CD1c-positive myeloid dendritic cell (primary cell): ENCODE measurements around the gene VPS39.

Experiments
- DNase-seq: peaks from one replicate; pipeline ENCODE4 v3.0.0-alpha.2; 2016; ENCODE audit errors: extremely low spot score

The VPS39 gene

DNA sequence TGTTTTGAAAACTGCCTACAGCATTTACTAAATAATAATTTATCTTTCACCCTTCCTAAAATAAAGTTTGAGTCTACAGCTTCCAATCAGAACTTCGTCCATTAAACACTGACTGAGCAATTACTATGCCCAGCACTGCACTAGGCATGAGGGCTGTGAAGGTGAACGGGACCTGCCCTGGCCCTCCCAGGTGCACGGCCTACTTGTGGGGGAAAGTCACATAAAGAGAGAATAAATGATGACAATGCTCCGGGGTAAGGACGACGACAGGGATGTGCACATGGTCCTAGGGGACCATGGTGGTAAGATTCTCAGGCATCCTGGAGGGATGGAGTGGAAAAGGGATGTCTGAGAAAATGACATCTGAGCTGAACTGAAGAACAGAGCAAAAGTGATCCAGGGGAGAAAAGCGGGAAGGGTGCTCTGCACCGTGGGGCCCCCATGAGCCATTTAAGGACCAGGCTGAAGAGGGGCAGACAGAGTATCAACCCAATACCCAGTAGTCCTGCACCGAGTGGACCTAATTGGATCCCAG, 63.2 kb downstream of the VPS39 start:
- no peak for DNase-seq

DNA sequence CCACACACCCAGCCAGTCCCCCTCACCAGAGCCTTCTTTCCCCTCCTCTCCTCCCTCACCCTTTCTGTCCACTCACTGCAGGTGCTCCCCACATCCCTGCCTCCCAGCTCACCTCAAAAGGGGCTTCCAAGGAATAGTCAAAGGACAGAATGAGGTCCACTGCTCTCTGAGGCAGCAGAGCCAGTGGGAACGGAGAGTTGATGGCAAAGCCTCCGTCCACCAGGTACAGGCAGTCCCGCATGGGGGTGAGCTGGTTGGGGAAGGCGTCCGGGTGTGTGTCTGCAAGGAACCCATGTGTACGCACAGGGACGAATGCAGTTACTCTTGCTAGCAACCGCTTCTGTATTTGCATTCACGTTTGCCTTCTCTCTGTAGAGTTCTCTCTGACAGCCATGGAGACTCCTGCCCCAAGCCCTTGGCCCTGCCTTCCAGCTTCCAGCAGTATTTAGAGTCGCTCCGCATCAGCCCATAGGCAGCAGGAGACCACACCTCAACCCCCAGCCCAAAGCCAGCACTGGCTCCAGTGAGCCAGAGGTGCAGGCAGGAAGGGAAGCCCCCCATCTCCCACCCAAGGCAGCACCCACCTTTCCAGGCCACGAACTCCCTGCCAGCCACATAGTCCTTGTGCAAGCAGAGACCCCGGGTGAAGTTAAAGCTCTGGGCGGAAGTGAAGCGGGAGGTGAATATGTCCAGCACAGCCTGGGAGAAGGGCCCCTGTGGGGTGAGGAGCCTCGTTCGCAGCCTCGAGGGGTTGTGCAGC, 64.1 kb downstream of the VPS39 start:
- no peak for DNase-seq

DNA sequence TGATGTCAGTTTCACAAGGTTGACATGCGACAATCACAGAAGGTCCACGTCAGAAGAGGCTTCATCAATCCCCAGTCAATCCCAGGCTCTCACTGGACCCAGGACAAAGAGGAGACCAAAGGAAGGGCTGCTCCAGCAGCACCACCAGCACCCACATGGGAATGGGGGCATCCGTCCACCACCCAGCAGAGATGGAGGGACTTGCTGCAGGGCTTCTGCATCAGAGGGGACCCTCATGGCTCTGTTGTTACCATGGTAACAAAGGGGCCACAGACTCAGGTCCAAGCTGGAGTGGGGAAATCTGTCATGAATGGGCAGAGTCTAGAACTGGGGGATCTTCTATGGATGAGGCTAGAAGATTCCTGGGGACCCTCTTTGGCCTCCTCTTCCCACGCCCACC, 64.7 kb downstream of the VPS39 start:
- no peak for DNase-seq

- DNase-seq, result no peak
These were observed 66.1 kb downstream of the VPS39 start for GRCh38 chr15:42141795-42142667.

DNA sequence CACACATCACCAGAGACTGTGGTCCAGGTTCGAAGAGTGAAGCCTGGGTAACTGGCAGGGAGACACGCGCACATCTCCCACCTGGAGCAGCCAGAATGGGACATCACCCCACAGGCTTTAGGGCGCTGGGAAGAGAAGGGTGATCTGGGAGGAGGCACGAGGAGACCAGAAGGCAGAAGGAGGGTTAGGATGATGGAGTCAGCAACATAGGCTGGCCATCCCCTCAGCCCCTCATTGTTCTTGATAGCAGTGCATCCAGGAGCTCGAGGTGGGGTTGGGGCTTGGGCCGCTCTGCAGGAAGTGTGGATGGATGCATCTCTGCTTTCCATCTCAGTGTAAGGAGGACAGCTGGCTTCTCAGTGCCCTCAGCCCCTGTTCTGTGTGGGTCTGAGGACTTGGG, 66.9 kb downstream of the VPS39 start:
- no peak for DNase-seq

DNA sequence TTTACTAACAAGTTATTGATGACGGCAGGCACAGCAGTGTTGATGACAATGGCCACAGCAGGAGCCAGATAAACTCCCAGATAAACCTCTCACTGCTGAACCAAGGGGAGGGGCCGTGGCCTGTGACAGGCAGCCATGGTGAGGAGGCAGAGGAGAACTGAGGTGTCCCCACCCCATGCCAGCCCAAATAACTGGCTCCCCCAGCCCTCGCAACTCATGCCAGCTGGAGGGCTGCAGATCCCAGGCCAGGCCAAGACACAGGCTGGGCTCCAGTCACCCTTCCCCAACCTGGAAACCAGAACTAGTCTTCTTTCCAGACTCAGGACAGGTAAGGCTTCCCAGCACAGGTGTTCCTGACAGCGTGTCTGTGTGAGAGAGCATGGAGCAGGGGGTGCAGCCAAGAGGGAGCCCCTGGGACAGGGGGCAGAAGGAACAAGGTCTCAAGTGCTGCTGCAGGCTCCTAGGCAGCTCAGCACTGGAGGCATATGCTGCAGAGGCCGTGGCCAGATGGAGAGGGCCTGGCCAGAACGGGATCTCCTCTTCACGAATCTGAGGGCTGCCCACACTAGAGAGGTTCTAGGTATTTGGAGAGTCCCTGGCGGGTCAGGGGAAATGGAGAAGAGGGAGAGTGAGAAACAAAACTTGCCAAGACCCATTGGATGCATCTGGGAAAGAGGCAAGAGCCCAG, 67.6 kb downstream of the VPS39 start:
- no peak for DNase-seq

- DNase-seq, result no peak
These were observed 68.5 kb downstream of the VPS39 start for GRCh38 chr15:42139596-42139995.

- peak; percentile 61 for DNase-seq
These were observed 69.1 kb downstream of the VPS39 start for GRCh38 chr15:42138968-42139386.

- no peak for DNase-seq
These were observed 69.7 kb downstream of the VPS39 start for GRCh38 chr15:42138411-42138810.

DNA sequence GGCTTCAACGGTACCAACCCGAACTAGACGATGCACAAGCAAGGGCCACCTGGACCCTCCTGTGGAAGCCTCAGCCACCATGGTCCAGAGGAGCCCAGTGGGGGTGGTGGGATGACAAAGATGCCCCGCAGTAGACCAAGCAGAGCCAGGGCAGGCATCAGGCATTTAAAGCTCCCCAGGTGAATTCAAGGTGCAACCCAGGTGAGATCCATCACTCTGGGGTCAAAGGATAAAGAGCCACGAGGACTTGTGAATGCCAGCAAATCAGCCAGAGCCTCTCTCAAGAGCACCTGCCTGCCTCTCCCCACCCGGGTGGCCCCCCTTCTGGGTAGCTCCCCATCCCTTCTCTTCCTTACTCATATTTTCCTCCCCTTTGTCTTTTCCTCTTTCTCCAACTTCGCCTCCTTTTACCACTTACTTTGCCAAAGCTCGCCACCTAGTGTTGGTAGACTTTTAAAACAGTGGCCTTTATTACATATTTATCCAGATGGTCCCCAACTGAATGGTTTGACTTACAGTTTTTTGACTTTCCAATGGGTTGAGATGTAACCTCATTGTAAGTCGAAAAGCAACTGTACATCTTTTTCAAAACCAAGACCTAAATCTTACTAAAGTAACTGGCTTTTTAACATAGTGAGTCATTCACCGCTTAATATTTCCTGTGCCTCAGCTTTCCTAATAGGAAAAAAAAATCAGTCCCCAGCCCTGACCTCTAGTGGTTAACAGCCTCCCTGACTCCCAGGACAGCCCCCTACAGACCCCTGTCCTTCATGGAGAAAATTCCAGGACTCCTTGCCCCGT, 70.4 kb downstream of the VPS39 start:
- DNase-seq, result peak; percentile 49

DNA sequence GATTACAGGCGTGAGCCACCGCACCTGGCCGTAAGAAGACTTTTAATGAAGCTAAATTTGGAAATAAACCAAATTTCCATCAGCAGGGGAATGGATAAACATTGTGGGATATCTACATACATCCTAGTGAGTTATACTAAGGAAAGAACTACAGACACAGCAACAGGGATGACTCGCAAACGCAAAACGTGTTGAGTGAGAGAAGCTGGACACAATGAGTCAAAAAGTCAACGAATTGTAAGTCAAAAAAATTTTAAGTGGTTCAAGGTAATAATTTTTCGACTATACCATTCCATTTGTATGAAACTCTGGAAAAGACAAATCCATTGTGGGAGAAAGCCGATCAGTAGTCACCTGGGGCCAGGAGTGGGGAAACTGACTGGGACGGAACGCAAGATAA, 71.6 kb downstream of the VPS39 start:
- DNase-seq, result no peak

GRCh38 chr15:42135351-42135750, 72.8 kb downstream of the VPS39 start:
- DNase-seq, result no peak

DNA sequence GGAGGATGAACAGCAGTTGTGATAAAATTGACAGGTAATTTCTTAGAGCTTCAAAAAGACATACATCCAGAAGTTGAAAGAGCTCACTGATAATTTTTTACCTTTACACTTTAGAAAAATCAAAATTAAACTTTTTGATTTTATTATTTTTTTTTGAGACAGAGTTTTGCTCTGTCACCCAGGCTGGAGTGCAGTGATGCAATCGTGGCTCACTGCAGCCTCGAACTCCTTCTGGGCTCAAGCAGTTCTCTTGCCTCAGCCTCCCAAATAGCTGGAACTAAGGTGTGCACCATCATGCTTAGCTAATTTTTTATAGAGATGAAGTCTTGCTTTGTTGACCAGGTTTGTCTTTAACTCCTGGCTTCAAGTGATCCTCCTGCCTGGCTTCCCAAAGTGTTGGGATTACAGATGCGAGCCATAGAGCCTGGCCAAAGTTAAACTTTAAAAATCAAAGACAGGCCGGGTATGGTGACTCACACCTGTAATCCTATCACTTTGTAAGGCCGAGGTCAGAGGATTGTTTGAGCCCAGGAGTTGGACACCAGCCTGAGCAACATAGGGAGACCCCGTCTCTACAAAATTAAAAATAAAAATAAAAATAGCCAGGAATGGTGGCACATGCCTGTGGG, 73.4 kb downstream of the VPS39 start:
- no peak for DNase-seq

GRCh38 chr15:42133886-42134502, 74.1 kb downstream of the VPS39 start:
- peak; percentile 58 for DNase-seq

DNA sequence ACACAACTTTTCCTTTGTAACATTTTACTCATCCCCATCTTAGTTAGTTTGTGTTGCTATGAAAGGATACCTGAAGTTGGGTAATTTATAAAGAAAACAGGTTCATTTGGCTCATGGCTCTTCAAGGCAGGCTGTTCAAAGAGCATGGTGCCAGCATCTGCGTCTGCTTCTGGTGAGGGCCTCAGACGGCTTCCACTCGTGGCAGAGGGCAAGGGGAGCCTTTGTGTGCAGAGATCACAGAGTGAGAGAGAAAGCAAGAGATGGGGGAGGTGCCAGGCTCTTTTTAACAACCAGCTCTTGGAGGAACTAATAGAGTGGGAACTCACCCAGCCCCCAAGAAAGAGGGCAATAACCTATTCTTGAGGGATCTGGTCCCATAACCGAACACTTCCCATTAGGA, 74.7 kb downstream of the VPS39 start:
- DNase-seq, result no peak

DNA sequence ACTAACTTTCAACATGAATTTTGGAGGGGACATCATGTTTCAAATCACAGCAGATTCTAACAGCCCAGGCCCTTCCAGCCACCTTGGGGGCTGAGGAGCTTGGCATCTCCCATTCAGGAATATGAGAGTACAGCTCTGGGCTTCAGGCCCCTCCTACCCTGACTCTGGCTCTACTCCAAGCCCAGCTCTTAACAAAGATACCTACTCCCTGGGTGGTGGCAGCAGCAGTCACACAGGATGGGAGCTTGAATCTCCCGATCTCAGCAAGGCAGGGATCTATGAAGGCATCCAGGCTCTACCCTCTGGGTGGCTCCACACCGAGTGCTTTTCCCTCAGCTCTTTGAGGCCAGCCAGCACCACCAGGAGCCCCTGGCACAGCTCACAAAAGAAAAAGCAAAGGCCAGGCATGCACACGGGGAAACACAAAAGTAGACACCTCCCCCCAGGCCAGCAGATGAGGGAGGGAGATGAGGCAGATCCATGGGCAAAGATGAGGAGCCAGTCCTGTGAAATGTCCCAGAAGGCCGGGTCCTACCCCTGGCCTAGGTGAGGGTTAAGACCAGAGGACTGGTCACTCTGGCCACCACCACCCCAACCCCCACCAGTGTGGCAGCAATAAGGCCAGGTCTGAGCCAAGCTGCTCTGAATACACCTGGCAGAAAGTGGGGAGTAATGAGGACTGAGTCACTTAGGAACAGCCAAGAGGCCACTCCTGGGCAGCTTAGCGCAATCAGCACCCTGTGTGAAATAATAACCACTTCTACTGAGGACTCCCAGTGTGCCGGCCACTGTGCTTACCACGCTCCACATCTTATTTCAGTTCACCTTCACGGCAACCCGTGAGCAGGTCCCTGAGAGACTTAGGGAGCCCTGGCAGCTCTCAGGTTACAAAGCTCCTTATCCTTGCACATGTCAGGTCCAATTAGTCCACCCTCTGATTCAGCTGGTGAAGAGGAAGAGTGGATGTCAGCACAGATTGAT, 76.0 kb downstream of the VPS39 start:
- DNase-seq, result no peak

DNA sequence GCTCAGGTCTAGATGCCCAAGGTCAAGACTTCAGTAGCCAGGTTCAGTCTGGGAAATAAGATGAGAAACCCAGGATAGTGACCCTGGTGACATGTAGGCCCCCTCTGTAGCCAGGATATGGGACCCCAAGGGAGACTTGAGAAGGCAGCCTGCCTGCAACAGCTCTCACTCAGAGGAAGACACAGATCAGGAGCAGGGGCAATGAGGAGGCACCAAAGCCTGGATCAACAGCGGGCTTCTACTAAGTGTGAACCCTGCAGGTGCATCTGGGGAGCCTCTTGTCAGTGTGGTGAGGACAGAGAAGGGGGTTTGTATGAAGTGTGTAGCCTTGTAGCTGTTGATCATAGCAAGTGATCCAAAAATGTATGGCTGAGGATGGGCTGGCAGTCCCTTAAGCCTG, 77.1 kb downstream of the VPS39 start:
- DNase-seq, result no peak

GRCh38 chr15:42130246-42130986, 77.7 kb downstream of the VPS39 start:
- no peak for DNase-seq

DNA sequence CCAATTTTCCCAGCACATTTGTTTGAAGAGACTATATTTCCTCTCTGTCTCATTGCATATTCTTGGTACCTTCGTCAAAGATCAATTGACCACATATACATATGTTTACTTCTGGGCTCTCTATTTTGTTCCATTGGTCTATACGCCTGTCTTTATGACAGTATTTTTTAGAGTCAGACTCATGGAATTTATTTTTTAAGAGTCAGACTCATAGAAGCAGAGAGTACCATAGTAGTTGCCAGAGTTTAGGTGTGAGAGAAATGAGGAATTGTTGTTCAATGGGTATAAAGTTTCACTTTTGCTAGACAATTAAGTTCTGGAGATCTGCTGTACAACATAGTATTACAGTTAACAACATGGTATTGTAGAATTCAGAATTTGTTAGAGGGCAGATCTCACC, 78.7 kb downstream of the VPS39 start:
- no peak for DNase-seq
